T-helper 1 cell (primary cell): ENCODE results near the gene MAD1L1.

ENCODE experiments used
- DNase-seq, 5 donors: peaks; one replicate each; pipeline ENCODE4 v3.0.0-alpha.2; 2012 to 2020

MAD1L1 gene

GRCh38 chr7:2241580-2242540 is 9.1 kb upstream of the MAD1L1 start, which contains the start of the genes MRM2 and NUDT1:
Gene MRM2 (minus strand): TSS chr7:2242205. CDS start chr7:2242169, 36 bp downstream.
Gene NUDT1 (plus strand): TSS chr7:2242226. CDS start chr7:2244575, 2,349 bp downstream.
- DNase-seq: peak; percentile 39 to 79 (median 45)

- DNase-seq: no peak
Measured at GRCh38 chr7:2239242-2239641, 6.5 kb upstream of the MAD1L1 start.

GRCh38 chr7:2237109-2237602 is 4.4 kb upstream of the MAD1L1 start:
- no peak for DNase-seq

DNA sequence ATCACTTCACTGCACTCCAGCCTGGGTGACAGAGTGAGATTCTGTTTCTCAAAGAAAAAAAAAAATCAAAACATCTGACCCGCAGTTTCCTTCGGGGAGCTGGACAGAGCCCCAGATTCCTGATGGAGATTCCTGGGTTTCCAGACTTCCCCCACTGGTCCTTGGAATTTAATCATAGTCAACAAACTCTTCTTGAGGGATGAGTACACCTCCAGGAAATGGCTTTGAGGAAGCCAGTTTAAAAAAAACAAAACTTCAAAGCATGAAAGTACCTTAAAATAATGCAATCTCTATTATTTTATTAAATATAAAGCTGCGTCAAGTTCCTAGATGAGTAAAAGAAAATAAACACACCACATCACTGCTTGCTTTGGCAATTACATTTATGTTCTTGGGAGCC is 1.2 kb upstream of the MAD1L1 start:
- DNase-seq: no peak

DNA sequence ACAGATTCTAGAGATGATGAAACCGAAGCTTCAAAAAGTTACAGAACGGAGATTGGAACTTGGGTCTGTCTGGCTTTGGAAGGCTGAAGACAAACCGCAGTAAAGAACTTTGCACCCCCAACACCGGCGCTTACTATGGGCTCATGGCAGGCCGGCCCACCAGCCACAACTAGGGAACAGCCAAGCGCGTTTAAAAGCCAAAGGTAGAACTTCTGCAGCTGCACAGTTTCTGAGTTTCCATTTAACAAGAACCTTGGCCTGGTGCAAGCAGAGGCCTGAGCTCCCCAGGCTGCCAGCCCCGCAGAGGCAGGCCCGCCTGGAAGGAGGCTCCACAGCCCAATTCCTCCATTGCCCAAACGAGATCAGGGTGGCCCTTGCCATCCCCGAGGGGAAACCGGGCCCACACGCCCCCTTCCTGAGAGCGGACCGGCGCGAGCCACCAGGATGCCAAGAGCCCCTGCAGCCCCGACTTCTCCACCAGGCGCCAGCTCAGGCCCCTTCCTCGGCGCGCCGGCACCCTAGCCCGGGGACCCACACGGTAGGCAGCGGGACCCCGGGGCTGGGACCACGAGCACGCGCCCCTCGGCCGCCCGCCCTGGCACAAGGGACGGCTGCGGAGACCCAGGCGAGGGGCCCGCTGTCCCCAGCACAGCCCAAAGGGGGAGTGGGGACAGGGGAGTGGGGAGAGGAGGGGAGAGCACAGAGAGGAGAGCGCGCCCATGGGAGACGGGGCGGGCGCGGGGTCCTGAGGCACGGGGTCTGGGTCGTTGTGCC is 566 bp downstream of the MAD1L1 start:
- DNase-seq: peak in 3 of 5 donors; percentile 10 to 21 (median 13)

DNA sequence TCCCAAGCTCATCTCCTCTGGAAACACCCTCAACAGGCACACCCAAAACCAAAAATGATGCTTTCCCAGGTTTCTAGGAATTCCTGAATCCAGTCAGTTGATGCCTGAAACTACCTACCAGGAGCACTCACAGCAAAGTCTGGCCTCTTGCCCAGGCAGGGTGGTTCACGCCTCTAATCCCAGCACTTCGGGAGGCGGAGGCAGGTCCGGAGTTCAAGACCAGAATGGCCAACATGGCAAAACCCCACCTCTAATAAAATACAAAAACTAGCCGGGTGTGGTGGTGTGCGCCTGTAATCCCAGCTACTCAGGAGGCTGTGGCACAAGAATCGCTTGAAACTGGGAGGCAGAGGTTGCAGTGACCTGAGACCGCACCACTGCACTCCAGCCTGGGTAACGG is 1.9 kb downstream of the MAD1L1 start:
- no peak for DNase-seq

DNA sequence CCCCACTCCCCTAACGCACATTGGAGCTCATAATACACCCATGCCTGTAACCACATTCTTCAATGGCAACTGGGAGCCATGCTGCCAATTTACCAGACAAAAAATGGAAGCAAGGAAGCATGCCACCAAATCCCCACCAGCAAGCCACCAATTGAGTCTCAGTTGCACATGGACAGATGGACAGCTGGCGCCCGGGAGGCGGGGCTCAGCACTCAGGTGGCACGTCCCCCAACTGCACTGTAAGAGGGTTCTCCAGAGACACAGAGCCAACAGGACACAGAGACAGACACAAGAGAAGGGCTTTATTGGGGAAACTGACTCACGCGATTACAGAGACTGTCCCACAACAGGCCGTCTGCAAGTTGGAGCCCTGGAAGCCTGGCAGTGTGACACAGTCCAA is 2.5 kb downstream of the MAD1L1 start:
- DNase-seq: no peak

DNA sequence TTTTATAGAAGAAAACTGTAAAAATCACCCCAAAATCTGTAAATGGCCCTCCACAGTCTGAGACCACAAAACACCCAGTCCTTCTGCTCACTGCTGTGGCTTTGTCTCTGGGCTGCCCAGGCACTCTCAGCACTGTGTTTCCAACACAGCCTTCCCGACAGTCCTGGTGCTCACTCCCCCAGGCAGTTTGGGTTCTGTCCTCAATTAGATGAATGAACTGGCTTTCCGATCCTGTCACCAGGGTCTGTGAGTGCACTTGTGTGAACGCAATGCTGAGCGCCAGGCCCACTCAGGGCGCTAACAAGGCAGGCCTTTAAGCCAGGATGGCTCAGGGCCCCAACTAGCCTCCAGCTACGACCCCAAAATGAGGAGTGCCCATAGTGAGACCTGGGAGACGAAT is 3.3 kb downstream of the MAD1L1 start:
- no peak for DNase-seq

- DNase-seq: no peak
Measured at GRCh38 chr7:2228921-2229320, 3.8 kb downstream of the MAD1L1 start.

GRCh38 chr7:2227699-2228098 is 5.0 kb downstream of the MAD1L1 start:
- no peak for DNase-seq

DNA sequence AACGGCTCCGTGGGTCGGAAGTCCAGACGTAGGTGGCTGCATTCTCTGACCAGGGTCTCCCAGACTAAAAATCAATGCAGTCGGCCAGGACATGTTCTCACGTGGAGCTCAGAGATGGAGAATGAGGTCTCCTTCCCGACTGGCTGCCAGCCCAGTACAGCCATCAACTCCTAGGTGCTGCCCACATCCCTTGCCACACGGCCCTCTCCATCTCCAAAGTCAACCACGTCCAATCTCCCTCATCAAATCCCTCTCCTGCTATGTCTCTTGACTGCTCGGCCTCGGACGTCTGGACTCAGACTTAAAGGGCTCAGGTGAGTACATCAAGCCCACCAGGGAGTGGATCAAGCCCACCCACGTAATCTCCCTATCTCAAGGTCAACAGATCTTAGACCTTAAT is 6.9 kb downstream of the MAD1L1 start:
- DNase-seq: no peak

DNA sequence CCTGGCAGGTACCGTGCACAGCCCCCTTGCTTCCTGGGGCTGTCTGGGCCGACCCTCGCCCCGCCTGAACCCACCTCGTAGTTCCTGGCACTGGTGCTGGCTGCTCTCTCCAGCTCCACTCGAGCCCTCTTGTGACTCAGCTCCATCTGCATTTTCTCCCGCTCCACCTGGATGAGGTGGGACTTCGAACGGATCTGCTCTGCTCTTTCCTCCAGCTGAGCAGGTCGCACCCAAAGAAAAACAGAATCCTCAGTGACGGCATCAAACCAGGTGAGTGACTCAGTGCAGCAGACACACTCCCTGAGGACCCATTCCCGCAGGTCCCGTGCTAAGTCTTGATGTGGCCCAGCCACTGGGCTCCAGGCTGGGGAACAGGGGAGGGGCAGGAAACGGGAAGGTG is 7.4 kb downstream of the MAD1L1 start:
- no peak for DNase-seq

- DNase-seq: no peak
Measured at GRCh38 chr7:2224934-2225333, 7.8 kb downstream of the MAD1L1 start.

DNA sequence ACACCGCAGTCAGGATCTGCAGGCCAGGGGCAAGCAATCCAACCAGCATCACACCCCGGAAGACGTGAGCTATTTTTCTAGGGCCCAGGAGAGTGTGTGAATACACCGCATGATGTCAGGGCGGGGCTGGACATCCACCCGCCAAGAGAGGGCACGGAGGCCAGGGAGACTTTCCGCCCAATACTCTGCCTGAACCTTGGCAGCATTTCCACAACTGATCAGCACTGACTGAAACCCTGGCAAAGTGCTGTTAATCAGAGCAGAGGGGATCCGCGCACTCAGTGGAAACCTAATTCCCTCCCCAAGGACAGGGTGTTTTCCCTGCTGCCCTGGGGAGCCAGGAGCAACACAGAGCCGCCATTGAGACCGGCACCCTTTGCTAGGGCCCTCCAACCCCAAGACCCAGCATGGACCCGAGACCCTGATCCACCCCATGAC is 8.2 kb downstream of the MAD1L1 start:
- no peak for DNase-seq

- no peak for DNase-seq
Measured at GRCh38 chr7:2223321-2223720, 9.4 kb downstream of the MAD1L1 start.

DNA sequence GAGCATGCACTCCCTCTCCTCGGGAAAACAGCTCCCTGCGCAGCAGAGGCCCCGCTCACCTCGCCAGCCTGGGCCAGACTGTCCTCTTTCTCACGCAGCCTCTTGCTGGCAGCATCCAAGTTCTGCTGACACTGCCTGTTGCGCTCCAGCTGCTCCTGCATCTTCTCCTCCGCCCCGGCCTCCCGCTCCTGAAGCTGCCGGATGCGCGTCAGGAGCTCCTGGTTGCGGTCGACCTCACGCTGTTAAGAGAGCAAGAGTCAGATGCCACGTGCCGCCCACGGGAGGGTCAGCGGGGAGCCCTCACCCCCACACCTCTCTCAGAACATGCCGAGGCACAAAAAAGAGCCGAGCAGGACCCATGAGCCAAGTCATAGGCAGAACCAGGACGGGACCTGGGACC is 10.2 kb downstream of the MAD1L1 start:
- no peak for DNase-seq

GRCh38 chr7:2220954-2221353 is 11.8 kb downstream of the MAD1L1 start:
- DNase-seq: no peak

DNA sequence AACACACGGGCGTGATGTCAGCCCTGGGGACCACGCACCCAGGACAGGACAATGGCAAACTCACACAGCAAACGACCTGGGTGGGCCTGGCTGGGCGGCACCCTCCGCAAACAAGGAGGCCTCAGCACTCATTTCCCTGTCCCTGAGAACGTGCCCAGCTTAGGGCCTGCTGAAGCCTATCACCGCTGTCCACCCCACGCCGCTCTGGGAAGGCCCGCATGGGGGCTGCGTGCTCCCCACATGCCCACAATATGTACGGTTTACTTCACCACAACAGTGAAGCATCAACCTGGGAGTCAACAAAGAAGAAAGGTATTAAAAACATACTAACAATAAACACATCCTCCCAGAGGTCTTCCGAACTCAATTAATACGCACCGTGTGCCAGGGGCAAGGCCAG is 12.2 kb downstream of the MAD1L1 start:
- DNase-seq: no peak

DNA sequence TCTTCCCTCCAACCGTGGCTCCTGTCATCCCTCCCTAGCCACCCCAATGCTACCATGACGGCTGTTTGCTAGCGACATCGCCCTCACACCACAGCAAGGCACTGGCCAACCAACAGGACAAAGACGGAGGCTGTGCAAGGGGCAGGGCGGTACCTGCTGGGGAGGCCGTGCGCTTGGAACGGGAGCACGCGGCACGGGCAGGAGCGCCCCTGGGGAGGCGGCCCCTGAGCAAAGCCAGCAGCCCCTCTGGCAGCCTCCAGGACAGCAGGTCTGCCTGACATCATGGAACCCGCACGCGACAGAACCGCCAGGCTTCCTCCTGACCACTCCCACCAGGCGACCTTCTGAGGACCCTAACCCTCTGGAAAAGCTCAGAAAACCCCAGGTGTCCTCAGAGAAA is 12.7 kb downstream of the MAD1L1 start:
- no peak for DNase-seq

GRCh38 chr7:2219606-2220005 is 13.1 kb downstream of the MAD1L1 start:
- no peak for DNase-seq

- DNase-seq: no peak
Measured at GRCh38 chr7:2219136-2219535, 13.6 kb downstream of the MAD1L1 start.

DNA sequence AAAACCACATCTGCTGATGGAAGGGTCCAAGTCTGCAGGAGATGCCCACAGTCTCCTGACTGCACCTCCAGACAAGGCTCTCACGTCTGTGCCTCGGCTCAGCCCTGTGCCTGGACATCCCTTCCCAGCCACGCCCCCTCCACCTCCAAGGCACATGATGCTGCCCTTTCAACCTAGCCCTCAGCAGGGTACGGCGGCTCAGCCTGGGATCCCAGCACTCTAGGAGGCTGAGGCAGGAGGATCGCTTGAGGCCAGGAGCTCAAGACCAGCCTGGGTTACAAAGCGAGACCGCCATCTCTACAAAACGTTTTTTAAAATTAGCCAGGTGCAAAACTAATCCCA is 14.3 kb downstream of the MAD1L1 start:
- DNase-seq: no peak

- no peak for DNase-seq
Measured at GRCh38 chr7:2217716-2218443, 14.9 kb downstream of the MAD1L1 start.
